Neutrophil (primary cell): Measurements from ENCODE around the gene SUMO2.
A peak's percentile ranks its signal among the peaks of the same experiment; 100 is the strongest.

Source experiments
- H3K27ac ChIP-seq: fragments of 200-600 bp; sonication (generic); 2 replicates; pipeline ENCODE4 v1.5.1; 2016; ENCODE audit warnings: mild to moderate bottlenecking, moderate library complexity
- H3K27me3 ChIP-seq: fragments of 200-600 bp; sonication (generic); 2 replicates; pipeline ENCODE4 v1.6.0; 2016; ENCODE audit warnings: mild to moderate bottlenecking
- H3K36me3 ChIP-seq: fragments of 200-600 bp; sonication (generic); 2 replicates; pipeline ENCODE4 v1.5.1; 2017
- H3K4me1 ChIP-seq, 2 experiments: fragments of 200-600 bp in 1 of 2; sonication (generic) in 1 of 2; 1 replicate in 1 of 2; 2 replicates in 1 of 2; pipeline versions ENCODE4 v1.5.1 to v1.6.1; 2013 to 2016; ENCODE audit warnings: low read depth in 1 of 2, low read length in 1 of 2, mild to moderate bottlenecking in 1 of 2, moderate library complexity in 1 of 2; ENCODE audit not compliant: control insufficient read depth in 1 of 2, insufficient read depth in 1 of 2
- H3K4me3 ChIP-seq, 2 experiments: fragments of 200-600 bp in 1 of 2; sonication (generic) in 1 of 2; 1 replicate in 1 of 2; 2 replicates in 1 of 2; pipeline ENCODE4 v1.5.1; 2013 to 2016; ENCODE audit warnings: low read depth in 1 of 2, low read length in 1 of 2, mild to moderate bottlenecking in 1 of 2, moderate library complexity in 1 of 2
- H3K9me3 ChIP-seq: fragments of 200-600 bp; sonication (generic); 2 replicates; pipeline ENCODE4 v1.5.1; 2016
- TF ChIP-seq, protein P1 (sequence below): fragments of 200-600 bp; sonication (generic); IDR thresholded peaks from 2 replicates; pipeline ENCODE4 v1.5.1; 2016; ENCODE audit warnings: antibody characterized with exemption

The SUMO2 gene

GRCh38 chr17:75154195-75155106 lies 28.3 kb downstream of the SUMO2 start, which contains the start of gene JPT1:
Gene JPT1 (minus strand): TSS chr17:75154512. CDS start chr17:75154397, 115 bp downstream.
- Histone ChIP-seq H3K27ac (peak within 1 kb of the TSS; percentile 84), H3K27me3 (no peaks in the 10 kb centered on the region), H3K4me3 (peak within 1 kb of the TSS; percentile 90 to 93), H3K36me3 (no peaks in the 10 kb centered on the region), H3K4me1 (peaks cover 20 to 23% of the 10 kb centered on the region in 2 experiments), H3K9me3 (no peaks in the 10 kb centered on the region)
- TF ChIP-seq, protein P1, sequence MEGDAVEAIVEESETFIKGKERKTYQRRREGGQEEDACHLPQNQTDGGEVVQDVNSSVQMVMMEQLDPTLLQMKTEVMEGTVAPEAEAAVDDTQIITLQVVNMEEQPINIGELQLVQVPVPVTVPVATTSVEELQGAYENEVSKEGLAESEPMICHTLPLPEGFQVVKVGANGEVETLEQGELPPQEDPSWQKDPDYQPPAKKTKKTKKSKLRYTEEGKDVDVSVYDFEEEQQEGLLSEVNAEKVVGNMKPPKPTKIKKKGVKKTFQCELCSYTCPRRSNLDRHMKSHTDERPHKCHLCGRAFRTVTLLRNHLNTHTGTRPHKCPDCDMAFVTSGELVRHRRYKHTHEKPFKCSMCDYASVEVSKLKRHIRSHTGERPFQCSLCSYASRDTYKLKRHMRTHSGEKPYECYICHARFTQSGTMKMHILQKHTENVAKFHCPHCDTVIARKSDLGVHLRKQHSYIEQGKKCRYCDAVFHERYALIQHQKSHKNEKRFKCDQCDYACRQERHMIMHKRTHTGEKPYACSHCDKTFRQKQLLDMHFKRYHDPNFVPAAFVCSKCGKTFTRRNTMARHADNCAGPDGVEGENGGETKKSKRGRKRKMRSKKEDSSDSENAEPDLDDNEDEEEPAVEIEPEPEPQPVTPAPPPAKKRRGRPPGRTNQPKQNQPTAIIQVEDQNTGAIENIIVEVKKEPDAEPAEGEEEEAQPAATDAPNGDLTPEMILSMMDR = no peak

DNA sequence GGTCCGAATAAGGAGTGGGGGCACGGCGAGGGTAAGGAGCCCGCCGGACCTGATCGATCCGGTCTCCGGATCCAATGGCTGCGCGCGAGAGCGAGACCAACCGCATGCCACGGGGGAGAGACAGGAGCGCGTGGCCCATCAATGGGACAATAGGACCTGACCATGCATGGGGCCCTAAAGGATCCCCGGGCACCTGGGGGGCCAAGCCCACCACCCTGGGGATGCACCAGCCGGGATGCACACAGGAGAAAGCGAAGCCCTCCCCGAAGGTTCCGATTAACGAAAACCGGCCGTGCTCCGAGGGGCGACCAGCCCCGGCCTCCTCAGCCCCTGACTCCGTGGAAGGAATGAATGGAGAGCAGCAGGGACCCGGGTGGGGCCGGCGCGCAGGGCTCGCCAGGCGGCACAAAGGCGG lies 29.0 kb downstream of the SUMO2 start:
- Histone ChIP-seq H3K9me3 (no peaks in the 10 kb centered on the region), H3K36me3 (no peaks in the 10 kb centered on the region), H3K4me1 (peaks cover 20 to 23% of the 10 kb centered on the region in 2 experiments), H3K27me3 (no peaks in the 10 kb centered on the region), H3K27ac (peak overlapping the region; percentile 84), H3K4me3 (peak overlapping the region; percentile 90 to 93)
- TF ChIP-seq, protein P1 = no peak

GRCh38 chr17:75152922-75153779 lies 29.6 kb downstream of the SUMO2 start:
- Histone ChIP-seq H3K27me3 (no peaks in the 10 kb centered on the region), H3K27ac (peak overlapping the region; percentile 84), H3K4me1 (peaks cover 22 to 25% of the 10 kb centered on the region in 2 experiments), H3K4me3 (peak overlapping the region; percentile 90 to 93), H3K36me3 (peaks cover 5% of the 10 kb centered on the region), H3K9me3 (no peaks in the 10 kb centered on the region)
- TF ChIP-seq, protein P1 = no peak

GRCh38 chr17:75152523-75152921 lies 30.2 kb downstream of the SUMO2 start:
- Histone ChIP-seq H3K27me3 (no peaks in the 10 kb centered on the region), H3K9me3 (no peaks in the 10 kb centered on the region), H3K4me3 (peak overlapping the region; percentile 90 to 93), H3K27ac (peak overlapping the region; percentile 84), H3K36me3 (peaks cover 12% of the 10 kb centered on the region), H3K4me1 (peaks cover 28 to 32% of the 10 kb centered on the region in 2 experiments)
- TF ChIP-seq, protein P1 = no peak

- TF ChIP-seq, protein P1 = no peak
- peaks cover 29 to 32% of the 10 kb centered on the region in 2 experiments for H3K4me1 ChIP-seq
- no peak overlapping the region for H3K4me3 ChIP-seq
- no peaks in the 10 kb centered on the region for H3K27me3 ChIP-seq
- no peak overlapping the region for H3K27ac ChIP-seq
- peaks cover 18% of the 10 kb centered on the region for H3K36me3 ChIP-seq
- H3K9me3 ChIP-seq = no peaks in the 10 kb centered on the region
Observed at GRCh38 chr17:75151930-75152329, 30.8 kb downstream of the SUMO2 start.
